Prostate gland (tissue), 2 donors: Measurements from ENCODE around the gene SSR3. TPM values are rescaled to one million over a fixed set of nuclear protein-coding genes. Genes with fewer than 3 reads are reported as not detected.

Source experiments
- DNase-seq: peaks from one replicate; pipeline ENCODE4 v3.0.0-alpha.2; 2019; ENCODE audit warnings: low spot score
- H3K27ac ChIP-seq, 2 donors: fragments of 200-600 bp; sonication (generic); 2 replicates each; pipeline ENCODE4 v1.5.1; 2017 to 2019
- H3K27me3 ChIP-seq: fragments of 200-600 bp; sonication (generic); replicated peaks from 2 replicates; pipeline ENCODE4 v1.5.1; 2019; ENCODE audit not compliant: insufficient read depth
- H3K36me3 ChIP-seq, 2 donors: fragments of 200-600 bp; sonication (generic); 1 replicate in 1 of 2; 2 replicates in 1 of 2; pipeline versions ENCODE4 v1.5.1 to v1.8.1; 2017 to 2019
- H3K4me1 ChIP-seq: fragments of 200-600 bp; sonication (generic); replicated peaks from 2 replicates; pipeline ENCODE4 v1.5.1; 2019
- H3K4me3 ChIP-seq, 2 donors: fragments of 200-600 bp; sonication (generic); 2 replicates each; pipeline ENCODE4 v1.5.1; 2017 to 2019
- H3K9me3 ChIP-seq: fragments of 200-600 bp; sonication (generic); 2 replicates; pipeline ENCODE4 v1.5.1; 2017
- CTCF ChIP-seq, 4 experiments: fragments of 200-600 bp in 2 of 4; fragments of 450-650 bp in 2 of 4; sonication (generic) in 2 of 4; IDR thresholded peaks; 1 replicate in 3 of 4; 2 replicates in 1 of 4; pipeline ENCODE4 v1.5.1; 2016 to 2019; ENCODE audit warnings: antibody characterized with exemption in 4 of 4, mild to moderate bottlenecking in 2 of 4, moderate library complexity in 2 of 4
- POLR2A ChIP-seq: fragments of 450-650 bp; IDR thresholded peaks from one replicate; pipeline ENCODE4 v1.6.1; 2016; ENCODE audit warnings: antibody characterized with exemption, mild to moderate bottlenecking
- POLR2AphosphoS5 ChIP-seq: sonication (generic); formaldehyde crosslinking; IDR thresholded peaks from one replicate; pipeline ENCODE4 v1.6.1; 2017; ENCODE audit warnings: antibody characterized with exemption
- WGBS: methylation state at CpG from one replicate; pipeline ENCODE4 v1.1.5; 2018; 5-methylcytosine and 5-hydroxymethylcytosine counted together
- intact Hi-C: fragments of 100-400 bp; cut with DNase I; formaldehyde crosslinking; loops from one replicate; pipeline ENCODE4 v1.14.2; 2022
- total RNA-seq, 2 donors: library from RNA; depleted of rRNA; stranded (reverse); fragments of >200 nt; gene quantifications; one replicate each; pipeline ENCODE4 v1.1.0, GENCODE V29; 2016

Gene SSR3
- total RNA-seq, 2 donors from 2014 or later, result 102 to 142 TPM

GRCh38 chr3:156561533-156561932 is 6.6 kb upstream of the SSR3 start:
- no peak for DNase-seq
- H3K36me3 ChIP-seq, result no peaks in the 10 kb centered on the region
- WGBS, result 89% methylated on average over 2 of the region's 2 CpGs
- no peaks in the 10 kb centered on the region for H3K9me3 ChIP-seq
- H3K27ac ChIP-seq, result no peak overlapping the region
- intact Hi-C loops, result no loop called here
- no peaks in the 10 kb centered on the region for H3K27me3 ChIP-seq
- H3K4me1 ChIP-seq, result no peaks in the 10 kb centered on the region
- TF ChIP-seq POLR2AphosphoS5, result no peak
- TF ChIP-seq CTCF (IDR thresholded peaks at IDR 0.05), result no peak
- no peak for TF ChIP-seq POLR2A
- H3K4me3 ChIP-seq, result no peak overlapping the region

- no peak for DNase-seq
- 52% methylated on average over 1 of the region's 1 CpG for WGBS
- Histone ChIP-seq H3K27ac (no peak overlapping the region), H3K9me3 (no peaks in the 10 kb centered on the region), H3K36me3 (no peaks in the 10 kb centered on the region), H3K27me3 (no peaks in the 10 kb centered on the region), H3K4me3 (no peak overlapping the region), H3K4me1 (no peaks in the 10 kb centered on the region)
- intact Hi-C loops, result loop anchor here (5.0 kb wide), 1 partner anchor 528 kb away; no protein-coding TSS in a partner anchor
- TF ChIP-seq POLR2A (no peak), POLR2AphosphoS5 (no peak), CTCF (IDR thresholded peaks at IDR 0.05) (no peak)
These were observed 4.4 kb upstream of the SSR3 start for GRCh38 chr3:156559321-156559720.

GRCh38 chr3:156558389-156558788 is 3.5 kb upstream of the SSR3 start:
- intact Hi-C loops, result loop anchor here (5.0 kb wide), 1 partner anchor 529 kb away; no protein-coding TSS in a partner anchor
- DNase-seq, result no peak
- no peaks in the 10 kb centered on the region for H3K9me3 ChIP-seq
- no peak overlapping the region for H3K27ac ChIP-seq
- H3K36me3 ChIP-seq, result no peaks in the 10 kb centered on the region
- no peak for TF ChIP-seq CTCF (IDR thresholded peaks at IDR 0.05)
- no peak for TF ChIP-seq POLR2AphosphoS5
- no peak for TF ChIP-seq POLR2A
- H3K4me3 ChIP-seq, result no peak overlapping the region
- no peaks in the 10 kb centered on the region for H3K27me3 ChIP-seq
- H3K4me1 ChIP-seq, result no peaks in the 10 kb centered on the region

- Histone ChIP-seq H3K36me3 (no peaks in the 10 kb centered on the region), H3K9me3 (no peaks in the 10 kb centered on the region), H3K4me3 (peak overlapping the region; percentile 60 to 87), H3K4me1 (no peaks in the 10 kb centered on the region), H3K27ac (peak overlapping the region; percentile 78 to 79), H3K27me3 (no peaks in the 10 kb centered on the region)
- DNase-seq, result no peak
- WGBS, result 0% methylated on average over 11 of the region's 11 CpGs
- intact Hi-C loops, result no loop called here
- no peak for TF ChIP-seq POLR2AphosphoS5
- no peak for TF ChIP-seq POLR2A
- no peak for TF ChIP-seq CTCF (IDR thresholded peaks at IDR 0.05)
These were observed 439 bp downstream of the SSR3 start for GRCh38 chr3:156554515-156554841.

- intact Hi-C loops, result no loop called here
- Histone ChIP-seq H3K9me3 (no peaks in the 10 kb centered on the region), H3K4me3 (peak overlapping the region; percentile 60 to 87), H3K27ac (peak overlapping the region; percentile 78 to 79), H3K4me1 (no peaks in the 10 kb centered on the region), H3K27me3 (no peaks in the 10 kb centered on the region), H3K36me3 (no peaks in the 10 kb centered on the region)
- DNase-seq, result no peak
- no peak for TF ChIP-seq POLR2AphosphoS5
- no peak for TF ChIP-seq CTCF (IDR thresholded peaks at IDR 0.05)
- no peak for TF ChIP-seq POLR2A
- 23% methylated on average over 11 of the region's 11 CpGs for WGBS
These were observed 1.1 kb downstream of the SSR3 start for GRCh38 chr3:156553705-156554356.
